Measurements from ENCODE around the gene USP7.

The USP7 gene

DNA sequence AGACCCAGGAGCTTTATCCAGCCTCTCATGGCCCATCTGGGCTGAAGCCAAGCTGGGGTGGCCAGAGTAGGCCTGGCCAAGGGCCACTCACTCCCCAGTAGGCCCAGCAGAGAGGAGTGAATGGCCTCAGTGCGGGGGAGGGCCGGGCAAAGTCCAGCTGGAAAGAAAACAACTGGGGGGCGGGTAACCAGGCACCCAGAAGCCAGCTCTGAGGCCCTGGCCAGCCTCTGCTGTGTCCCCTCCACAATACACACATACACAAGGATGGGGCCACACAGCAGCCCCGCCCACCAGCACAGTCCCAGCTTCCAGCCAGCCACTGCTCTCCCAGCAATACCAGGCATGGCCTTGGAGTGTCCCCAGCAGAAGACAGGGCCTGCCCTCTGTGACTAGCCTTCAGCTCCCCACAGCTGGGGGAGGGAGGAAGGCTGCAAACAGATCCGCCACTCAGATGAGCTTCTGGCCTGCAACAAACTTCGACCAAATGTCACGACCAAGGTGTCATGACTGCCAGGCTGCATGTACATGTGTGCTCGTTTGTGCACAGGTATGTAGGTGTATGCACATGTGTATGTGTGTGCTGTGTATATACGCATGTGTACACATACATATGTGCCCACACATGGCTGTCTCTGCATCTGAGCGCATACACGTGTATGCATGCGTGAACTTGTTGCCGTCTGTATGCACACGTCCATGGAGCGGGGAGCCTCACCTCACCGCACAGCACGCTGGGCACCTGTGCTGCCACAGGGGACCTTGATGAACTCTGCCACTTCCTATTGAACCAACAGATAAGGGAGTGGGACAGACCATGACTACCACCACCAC, 99.9 kb downstream of the USP7 start:
- Histone ChIP-seq H3K4me3 (replicated peaks; ENCODE audit: insufficient read depth, low read length) (no peak overlapping the region), H3K27ac (replicated peaks) (no peak overlapping the region), H3K27me3 (ENCODE audit: insufficient read depth, poor library complexity, severe bottlenecking) (no peaks in the 10 kb centered on the region)
- TF ChIP-seq POLR2AphosphoS5 (IDR thresholded peaks at IDR 0.05; ENCODE audit: low read depth) (no peak), SPI1 (IDR thresholded peaks at IDR 0.05; ENCODE audit: borderline replicate concordance, low read depth) (no peak)
- TF ChIP-seq, protein P1, sequence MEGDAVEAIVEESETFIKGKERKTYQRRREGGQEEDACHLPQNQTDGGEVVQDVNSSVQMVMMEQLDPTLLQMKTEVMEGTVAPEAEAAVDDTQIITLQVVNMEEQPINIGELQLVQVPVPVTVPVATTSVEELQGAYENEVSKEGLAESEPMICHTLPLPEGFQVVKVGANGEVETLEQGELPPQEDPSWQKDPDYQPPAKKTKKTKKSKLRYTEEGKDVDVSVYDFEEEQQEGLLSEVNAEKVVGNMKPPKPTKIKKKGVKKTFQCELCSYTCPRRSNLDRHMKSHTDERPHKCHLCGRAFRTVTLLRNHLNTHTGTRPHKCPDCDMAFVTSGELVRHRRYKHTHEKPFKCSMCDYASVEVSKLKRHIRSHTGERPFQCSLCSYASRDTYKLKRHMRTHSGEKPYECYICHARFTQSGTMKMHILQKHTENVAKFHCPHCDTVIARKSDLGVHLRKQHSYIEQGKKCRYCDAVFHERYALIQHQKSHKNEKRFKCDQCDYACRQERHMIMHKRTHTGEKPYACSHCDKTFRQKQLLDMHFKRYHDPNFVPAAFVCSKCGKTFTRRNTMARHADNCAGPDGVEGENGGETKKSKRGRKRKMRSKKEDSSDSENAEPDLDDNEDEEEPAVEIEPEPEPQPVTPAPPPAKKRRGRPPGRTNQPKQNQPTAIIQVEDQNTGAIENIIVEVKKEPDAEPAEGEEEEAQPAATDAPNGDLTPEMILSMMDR (IDR thresholded peaks at IDR 0.05; ENCODE audit: insufficient read depth, low read length): no peak
- no peak for DNase-seq (ENCODE audit: low read depth in 1 of 2, low spot score in 1 of 2)

DNA sequence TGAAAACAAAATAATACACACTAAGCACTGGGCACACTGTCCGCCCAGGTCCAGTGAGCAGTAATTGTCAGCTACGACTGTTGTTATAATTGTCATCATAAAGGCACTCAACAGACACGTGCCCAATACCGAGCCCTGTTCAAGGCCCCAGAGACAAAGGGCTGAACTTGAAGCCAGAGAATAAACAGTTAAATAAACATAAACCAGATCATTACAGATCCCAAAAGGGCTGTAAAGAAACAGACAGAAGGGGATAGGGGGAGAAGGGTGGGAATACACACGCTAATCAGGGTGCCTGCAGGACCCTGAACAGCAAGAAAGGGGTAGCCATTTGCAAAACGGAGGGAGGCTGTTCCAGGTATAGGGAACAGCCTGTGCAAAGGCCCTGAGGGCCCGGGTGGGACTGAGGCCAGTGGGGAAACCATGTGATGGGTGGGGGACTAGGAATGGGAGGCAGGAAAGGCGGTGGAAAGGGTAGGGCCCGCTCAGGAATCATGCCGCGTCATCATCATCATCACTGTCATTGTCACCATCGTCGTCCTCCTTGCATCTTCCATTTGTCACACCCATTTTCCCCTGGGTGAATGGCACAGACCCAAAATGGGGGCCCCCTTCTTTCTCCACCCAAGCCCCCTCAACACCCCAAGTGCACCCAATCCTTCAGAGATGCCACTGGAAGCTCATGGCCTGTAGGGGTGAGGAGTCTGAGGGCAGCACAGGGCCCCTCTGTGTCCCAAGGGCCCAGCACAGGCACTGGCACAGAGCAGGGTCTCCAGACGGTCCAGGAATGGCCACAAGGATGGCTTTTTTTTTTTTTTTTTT, 101.2 kb downstream of the USP7 start:
- DNase-seq (ENCODE audit: low read depth in 1 of 2, low spot score in 1 of 2): no peak
- H3K4me3 ChIP-seq (replicated peaks; ENCODE audit: insufficient read depth, low read length): no peak overlapping the region
- H3K27ac ChIP-seq (replicated peaks): no peak overlapping the region
- H3K27me3 ChIP-seq (ENCODE audit: insufficient read depth, poor library complexity, severe bottlenecking): no peaks in the 10 kb centered on the region
- TF ChIP-seq SPI1 (IDR thresholded peaks at IDR 0.05; ENCODE audit: borderline replicate concordance, low read depth) (no peak), GABPA (IDR thresholded peaks at IDR 0.05; ENCODE audit: low read depth) (no peak), POLR2AphosphoS5 (IDR thresholded peaks at IDR 0.05; ENCODE audit: low read depth) (no peak)
- TF ChIP-seq, protein P2, sequence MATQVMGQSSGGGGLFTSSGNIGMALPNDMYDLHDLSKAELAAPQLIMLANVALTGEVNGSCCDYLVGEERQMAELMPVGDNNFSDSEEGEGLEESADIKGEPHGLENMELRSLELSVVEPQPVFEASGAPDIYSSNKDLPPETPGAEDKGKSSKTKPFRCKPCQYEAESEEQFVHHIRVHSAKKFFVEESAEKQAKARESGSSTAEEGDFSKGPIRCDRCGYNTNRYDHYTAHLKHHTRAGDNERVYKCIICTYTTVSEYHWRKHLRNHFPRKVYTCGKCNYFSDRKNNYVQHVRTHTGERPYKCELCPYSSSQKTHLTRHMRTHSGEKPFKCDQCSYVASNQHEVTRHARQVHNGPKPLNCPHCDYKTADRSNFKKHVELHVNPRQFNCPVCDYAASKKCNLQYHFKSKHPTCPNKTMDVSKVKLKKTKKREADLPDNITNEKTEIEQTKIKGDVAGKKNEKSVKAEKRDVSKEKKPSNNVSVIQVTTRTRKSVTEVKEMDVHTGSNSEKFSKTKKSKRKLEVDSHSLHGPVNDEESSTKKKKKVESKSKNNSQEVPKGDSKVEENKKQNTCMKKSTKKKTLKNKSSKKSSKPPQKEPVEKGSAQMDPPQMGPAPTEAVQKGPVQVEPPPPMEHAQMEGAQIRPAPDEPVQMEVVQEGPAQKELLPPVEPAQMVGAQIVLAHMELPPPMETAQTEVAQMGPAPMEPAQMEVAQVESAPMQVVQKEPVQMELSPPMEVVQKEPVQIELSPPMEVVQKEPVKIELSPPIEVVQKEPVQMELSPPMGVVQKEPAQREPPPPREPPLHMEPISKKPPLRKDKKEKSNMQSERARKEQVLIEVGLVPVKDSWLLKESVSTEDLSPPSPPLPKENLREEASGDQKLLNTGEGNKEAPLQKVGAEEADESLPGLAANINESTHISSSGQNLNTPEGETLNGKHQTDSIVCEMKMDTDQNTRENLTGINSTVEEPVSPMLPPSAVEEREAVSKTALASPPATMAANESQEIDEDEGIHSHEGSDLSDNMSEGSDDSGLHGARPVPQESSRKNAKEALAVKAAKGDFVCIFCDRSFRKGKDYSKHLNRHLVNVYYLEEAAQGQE (IDR thresholded peaks at IDR 0.05; ENCODE audit: insufficient replicate concordance, low read depth): no peak
- TF ChIP-seq, protein P1 (IDR thresholded peaks at IDR 0.05; ENCODE audit: insufficient read depth, low read length): no peak

GRCh38 chr16:8861563-8862308, 102.0 kb downstream of the USP7 start:
- H3K27ac ChIP-seq (replicated peaks): no peak overlapping the region
- H3K27me3 ChIP-seq (ENCODE audit: insufficient read depth, poor library complexity, severe bottlenecking): no peaks in the 10 kb centered on the region
- no peak overlapping the region for H3K4me3 ChIP-seq (replicated peaks; ENCODE audit: insufficient read depth, low read length)
- no peak for DNase-seq (ENCODE audit: low read depth in 1 of 2, low spot score in 1 of 2)
- TF ChIP-seq POLR2AphosphoS5 (IDR thresholded peaks at IDR 0.05; ENCODE audit: low read depth): no peak
- no peak for TF ChIP-seq GABPA (IDR thresholded peaks at IDR 0.05; ENCODE audit: low read depth)
- TF ChIP-seq, protein P1 (IDR thresholded peaks at IDR 0.05; ENCODE audit: insufficient read depth, low read length): no peak
- no peak for TF ChIP-seq SPI1 (IDR thresholded peaks at IDR 0.05; ENCODE audit: borderline replicate concordance, low read depth)
- TF ChIP-seq, protein P2 (IDR thresholded peaks at IDR 0.05; ENCODE audit: insufficient replicate concordance, low read depth): no peak

Data from HL-60 (cell line).